ENCODE data around the gene STIMATE. TPM values are rescaled to one million over a fixed set of nuclear protein-coding genes. Genes with fewer than 3 reads are reported as not detected.

The STIMATE gene
- total and polyA plus RNA-seq, 10 of the 15 experiments (the other 5 are each of a cell fraction or from before 2014, with no cell fraction given), result 0.24 to 24.1 (median 15.4) TPM

DNA sequence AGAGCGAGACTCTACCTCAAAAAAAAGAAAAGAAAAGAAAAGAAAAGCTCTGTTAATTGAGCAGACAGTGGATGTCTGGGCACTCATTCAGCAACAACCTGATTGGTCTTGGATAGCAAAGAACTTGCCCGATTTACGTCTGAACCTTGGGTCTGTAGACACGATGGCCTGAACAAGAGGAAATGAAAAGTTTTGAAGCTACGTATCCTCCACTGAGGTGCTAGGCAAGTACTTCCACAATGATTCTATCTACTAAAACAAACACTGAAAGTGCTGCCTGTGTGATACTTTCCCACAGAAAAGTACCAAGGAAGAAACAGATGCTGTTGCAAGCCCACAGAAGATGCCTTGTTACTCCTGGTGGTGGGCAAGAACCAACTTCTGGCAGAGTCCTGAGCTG, 40.7 kb downstream of the STIMATE start:
- ChIA-PET POLR2A (no interaction called here), SMC1A (ENCODE audit: uncharacterized antibody, unreplicated experiment) (no interaction called here), CTCF (interaction anchor here (0.6 to 2.1 kb wide), 2 partner anchors 8 to 283 kb away, joined by 3 to 5 read pairs; no protein-coding TSS in a partner anchor), RAD21 (ENCODE audit: unreplicated experiment) (no interaction called here)
- Histone ChIP-seq H3K27ac (ENCODE audit: control insufficient read depth, insufficient read depth) (no peak overlapping the region), H3K4me1 (ENCODE audit: control insufficient read depth, insufficient read depth, low read length) (no peaks in the 10 kb centered on the region; the same call in 1 of the 2 replicates), H3K4me2 (ENCODE audit: control insufficient read depth, insufficient read depth) (no peak overlapping the region), H4K20me1 (ENCODE audit: control insufficient read depth, insufficient read depth) (no peaks in the 10 kb centered on the region), H3K4me3 (no peak overlapping the region), H3K27me3 (replicated peaks in 1 of 2; ENCODE audit: control insufficient read depth in 2 of 2, insufficient read depth in 2 of 2, low read length in 1 of 2) (no peaks in the 10 kb centered on the region), H3K9me3 (replicated peaks; ENCODE audit: control insufficient read depth, insufficient read depth, low read length) (no peaks in the 10 kb centered on the region), H3K79me2 (ENCODE audit: control insufficient read depth, insufficient read depth, low read length) (no peaks in the 10 kb centered on the region), H2AFZ (ENCODE audit: control insufficient read depth, low read depth, low read length) (no peak overlapping the region), H3K9ac (ENCODE audit: control insufficient read depth, insufficient read depth, low read length) (no peak overlapping the region), H3K36me3 (ENCODE audit: control insufficient read depth in 2 of 2, insufficient read depth in 2 of 2, low read length in 1 of 2) (peaks cover 6% of the 10 kb centered on the region in 2 experiments; a peak in 3 of 4 replicates)
- FAIRE-seq, result no peak
- intact Hi-C loops (cut with micrococcal nuclease; ENCODE audit: unreplicated experiment), result no loop called here
- no peak for ATAC-seq
- in situ Hi-C loops (cut with MboI), result no loop called here
- 79% methylated on average over 5 of the region's 5 CpGs for WGBS (ENCODE audit: insufficient coverage, insufficient replicate concordance, low lambda C conversion rate, missing lambda C conversion rate)
- DNase-seq (ENCODE audit: low read depth, low spot score), result no peak
- BruUV-seq (replicated peaks), result no TSS peak
- TF ChIP-seq, protein P1, sequence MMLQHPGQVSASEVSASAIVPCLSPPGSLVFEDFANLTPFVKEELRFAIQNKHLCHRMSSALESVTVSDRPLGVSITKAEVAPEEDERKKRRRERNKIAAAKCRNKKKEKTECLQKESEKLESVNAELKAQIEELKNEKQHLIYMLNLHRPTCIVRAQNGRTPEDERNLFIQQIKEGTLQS (IDR thresholded peaks at IDR 0.05; ENCODE audit: borderline replicate concordance, extremely low read depth, low read depth, low read length), result no peak
- TF ChIP-seq CBFB (IDR thresholded peaks at IDR 0.05; ENCODE audit: low read depth), result no peak
- TF ChIP-seq, protein P2, sequence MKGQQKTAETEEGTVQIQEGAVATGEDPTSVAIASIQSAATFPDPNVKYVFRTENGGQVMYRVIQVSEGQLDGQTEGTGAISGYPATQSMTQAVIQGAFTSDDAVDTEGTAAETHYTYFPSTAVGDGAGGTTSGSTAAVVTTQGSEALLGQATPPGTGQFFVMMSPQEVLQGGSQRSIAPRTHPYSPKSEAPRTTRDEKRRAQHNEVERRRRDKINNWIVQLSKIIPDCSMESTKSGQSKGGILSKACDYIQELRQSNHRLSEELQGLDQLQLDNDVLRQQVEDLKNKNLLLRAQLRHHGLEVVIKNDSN (IDR thresholded peaks at IDR 0.05; ENCODE audit: borderline replicate concordance, extremely low read length, insufficient read depth, low read depth, low read length), result no peak
- TF ChIP-seq, protein P3, sequence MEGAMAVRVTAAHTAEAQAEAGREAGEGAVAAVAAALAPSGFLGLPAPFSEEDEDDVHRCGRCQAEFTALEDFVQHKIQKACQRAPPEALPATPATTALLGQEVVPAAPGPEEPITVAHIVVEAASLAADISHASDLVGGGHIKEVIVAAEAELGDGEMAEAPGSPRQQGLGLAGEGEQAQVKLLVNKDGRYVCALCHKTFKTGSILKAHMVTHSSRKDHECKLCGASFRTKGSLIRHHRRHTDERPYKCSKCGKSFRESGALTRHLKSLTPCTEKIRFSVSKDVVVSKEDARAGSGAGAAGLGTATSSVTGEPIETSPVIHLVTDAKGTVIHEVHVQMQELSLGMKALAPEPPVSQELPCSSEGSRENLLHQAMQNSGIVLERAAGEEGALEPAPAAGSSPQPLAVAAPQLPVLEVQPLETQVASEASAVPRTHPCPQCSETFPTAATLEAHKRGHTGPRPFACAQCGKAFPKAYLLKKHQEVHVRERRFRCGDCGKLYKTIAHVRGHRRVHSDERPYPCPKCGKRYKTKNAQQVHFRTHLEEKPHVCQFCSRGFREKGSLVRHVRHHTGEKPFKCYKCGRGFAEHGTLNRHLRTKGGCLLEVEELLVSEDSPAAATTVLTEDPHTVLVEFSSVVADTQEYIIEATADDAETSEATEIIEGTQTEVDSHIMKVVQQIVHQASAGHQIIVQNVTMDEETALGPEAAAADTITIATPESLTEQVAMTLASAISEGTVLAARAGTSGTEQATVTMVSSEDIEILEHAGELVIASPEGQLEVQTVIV (IDR thresholded peaks at IDR 0.05; ENCODE audit: borderline replicate concordance, partially characterized antibody), result no peak
- no peak for TF ChIP-seq POLR2AphosphoS5 (IDR thresholded peaks at IDR 0.05; ENCODE audit: low read length)
- TF ChIP-seq ZNF622 (IDR thresholded peaks at IDR 0.05), result no peak
- no peak for TF ChIP-seq MTA2 (IDR thresholded peaks at IDR 0.05; ENCODE audit: low read depth)
- TF ChIP-seq, protein P4, sequence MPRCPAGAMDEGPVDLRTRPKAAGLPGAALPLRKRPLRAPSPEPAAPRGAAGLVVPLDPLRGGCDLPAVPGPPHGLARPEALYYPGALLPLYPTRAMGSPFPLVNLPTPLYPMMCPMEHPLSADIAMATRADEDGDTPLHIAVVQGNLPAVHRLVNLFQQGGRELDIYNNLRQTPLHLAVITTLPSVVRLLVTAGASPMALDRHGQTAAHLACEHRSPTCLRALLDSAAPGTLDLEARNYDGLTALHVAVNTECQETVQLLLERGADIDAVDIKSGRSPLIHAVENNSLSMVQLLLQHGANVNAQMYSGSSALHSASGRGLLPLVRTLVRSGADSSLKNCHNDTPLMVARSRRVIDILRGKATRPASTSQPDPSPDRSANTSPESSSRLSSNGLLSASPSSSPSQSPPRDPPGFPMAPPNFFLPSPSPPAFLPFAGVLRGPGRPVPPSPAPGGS (IDR thresholded peaks at IDR 0.05; ENCODE audit: borderline replicate concordance, insufficient read depth, low read depth, low read length, poor library complexity, severe bottlenecking), result no peak
- TF ChIP-seq MXI1 (IDR thresholded peaks at IDR 0.05; ENCODE audit: low read depth, low read length), result no peak
- TF ChIP-seq RFX5 (IDR thresholded peaks at IDR 0.05; ENCODE audit: low read depth, low read length), result no peak
- no peak for TF ChIP-seq JUNB (IDR thresholded peaks at IDR 0.05)
- TF ChIP-seq, protein P5, sequence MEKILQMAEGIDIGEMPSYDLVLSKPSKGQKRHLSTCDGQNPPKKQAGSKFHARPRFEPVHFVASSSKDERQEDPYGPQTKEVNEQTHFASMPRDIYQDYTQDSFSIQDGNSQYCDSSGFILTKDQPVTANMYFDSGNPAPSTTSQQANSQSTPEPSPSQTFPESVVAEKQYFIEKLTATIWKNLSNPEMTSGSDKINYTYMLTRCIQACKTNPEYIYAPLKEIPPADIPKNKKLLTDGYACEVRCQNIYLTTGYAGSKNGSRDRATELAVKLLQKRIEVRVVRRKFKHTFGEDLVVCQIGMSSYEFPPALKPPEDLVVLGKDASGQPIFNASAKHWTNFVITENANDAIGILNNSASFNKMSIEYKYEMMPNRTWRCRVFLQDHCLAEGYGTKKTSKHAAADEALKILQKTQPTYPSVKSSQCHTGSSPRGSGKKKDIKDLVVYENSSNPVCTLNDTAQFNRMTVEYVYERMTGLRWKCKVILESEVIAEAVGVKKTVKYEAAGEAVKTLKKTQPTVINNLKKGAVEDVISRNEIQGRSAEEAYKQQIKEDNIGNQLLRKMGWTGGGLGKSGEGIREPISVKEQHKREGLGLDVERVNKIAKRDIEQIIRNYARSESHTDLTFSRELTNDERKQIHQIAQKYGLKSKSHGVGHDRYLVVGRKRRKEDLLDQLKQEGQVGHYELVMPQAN (conservative IDR thresholded peaks at IDR 0.05), result no peak
- no peak for TF ChIP-seq ZNF274 (IDR thresholded peaks at IDR 0.05; ENCODE audit: insufficient read depth, insufficient read length)
- TF ChIP-seq, protein P6, sequence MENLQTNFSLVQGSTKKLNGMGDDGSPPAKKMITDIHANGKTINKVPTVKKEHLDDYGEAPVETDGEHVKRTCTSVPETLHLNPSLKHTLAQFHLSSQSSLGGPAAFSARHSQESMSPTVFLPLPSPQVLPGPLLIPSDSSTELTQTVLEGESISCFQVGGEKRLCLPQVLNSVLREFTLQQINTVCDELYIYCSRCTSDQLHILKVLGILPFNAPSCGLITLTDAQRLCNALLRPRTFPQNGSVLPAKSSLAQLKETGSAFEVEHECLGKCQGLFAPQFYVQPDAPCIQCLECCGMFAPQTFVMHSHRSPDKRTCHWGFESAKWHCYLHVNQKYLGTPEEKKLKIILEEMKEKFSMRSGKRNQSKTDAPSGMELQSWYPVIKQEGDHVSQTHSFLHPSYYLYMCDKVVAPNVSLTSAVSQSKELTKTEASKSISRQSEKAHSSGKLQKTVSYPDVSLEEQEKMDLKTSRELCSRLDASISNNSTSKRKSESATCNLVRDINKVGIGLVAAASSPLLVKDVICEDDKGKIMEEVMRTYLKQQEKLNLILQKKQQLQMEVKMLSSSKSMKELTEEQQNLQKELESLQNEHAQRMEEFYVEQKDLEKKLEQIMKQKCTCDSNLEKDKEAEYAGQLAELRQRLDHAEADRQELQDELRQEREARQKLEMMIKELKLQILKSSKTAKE (IDR thresholded peaks at IDR 0.05; ENCODE audit: low read depth, poor library complexity, severe bottlenecking), result no peak

All from GM12878 (cell line).